HG03469 (cell line): Measurements from ENCODE around the gene OBSCN.
A peak's percentile ranks its signal among the peaks of the same experiment; 100 is the strongest.
"Not testable (repeated sequence)": the region's sequence is repeated elsewhere in the genome, so short reads cannot be mapped to it uniquely, and the experiment has no call there.

ENCODE experiments used
- ATAC-seq: cut with Tn5 transposase; IDR thresholded peaks from one replicate; pipeline ENCODE4 v1.9.1; 2021; ENCODE audit warnings: mild to moderate bottlenecking, moderate library complexity, moderate number of reproducible peaks; ENCODE audit not compliant: unreplicated experiment

OBSCN gene

GRCh38 chr1:228212415-228212965, 4.6 kb downstream of the OBSCN start:
- ATAC-seq = no peak

GRCh38 chr1:228212966-228213844, 5.4 kb downstream of the OBSCN start:
- ATAC-seq = peak; percentile 71

- ATAC-seq = no peak
Measured at GRCh38 chr1:228213917-228214808, 6.3 kb downstream of the OBSCN start.

GRCh38 chr1:228214921-228215662, 7.2 kb downstream of the OBSCN start:
- no peak for ATAC-seq

- no peak for ATAC-seq
Measured at GRCh38 chr1:228215663-228216116, 7.8 kb downstream of the OBSCN start.

DNA sequence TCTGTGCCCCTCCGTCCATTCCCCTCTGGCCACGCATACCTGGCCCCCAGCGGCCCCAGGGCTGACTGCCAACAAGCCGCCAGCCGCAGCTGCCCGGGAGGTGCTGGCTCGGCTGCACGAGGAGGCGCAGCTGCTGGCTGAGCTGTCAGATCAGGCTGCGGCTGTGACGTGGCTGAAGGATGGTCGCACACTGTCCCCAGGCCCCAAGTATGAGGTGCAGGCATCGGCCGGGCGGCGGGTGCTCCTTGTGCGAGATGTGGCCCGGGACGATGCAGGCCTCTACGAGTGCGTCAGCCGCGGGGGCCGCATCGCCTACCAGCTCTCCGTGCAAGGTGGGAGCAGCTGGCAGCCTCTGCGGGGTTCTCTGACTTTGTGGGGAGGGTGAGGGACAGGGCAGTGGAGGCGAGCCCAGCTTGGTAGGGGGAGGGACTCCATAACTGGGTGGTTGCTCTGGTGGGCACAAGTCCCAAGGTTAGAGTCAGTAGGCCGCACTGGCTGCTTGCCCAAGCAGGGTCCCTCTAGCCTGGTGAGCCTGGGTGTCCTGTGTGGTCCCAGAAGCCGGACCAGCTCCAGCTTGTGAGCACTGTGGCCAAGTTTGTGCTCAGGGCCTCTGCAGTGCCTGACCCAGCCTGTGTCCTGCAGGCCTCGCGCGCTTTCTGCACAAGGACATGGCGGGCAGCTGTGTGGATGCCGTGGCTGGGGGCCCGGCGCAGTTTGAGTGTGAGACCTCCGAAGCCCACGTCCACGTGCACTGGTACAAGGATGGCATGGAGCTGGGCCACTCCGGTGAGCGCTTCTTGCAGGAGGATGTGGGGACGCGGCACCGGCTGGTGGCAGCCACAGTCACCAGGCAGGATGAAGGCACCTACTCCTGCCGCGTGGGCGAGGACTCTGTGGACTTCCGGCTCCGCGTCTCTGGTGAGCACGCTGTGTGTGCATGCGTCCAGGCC, 8.8 kb downstream of the OBSCN start:
- no peak for ATAC-seq

- no peak for ATAC-seq
Measured at GRCh38 chr1:228217551-228218344, 9.9 kb downstream of the OBSCN start.

- no peak for ATAC-seq
Measured at GRCh38 chr1:228218513-228219244, 10.8 kb downstream of the OBSCN start.

- no peak for ATAC-seq
Measured at GRCh38 chr1:228219245-228219961, 11.6 kb downstream of the OBSCN start.

DNA sequence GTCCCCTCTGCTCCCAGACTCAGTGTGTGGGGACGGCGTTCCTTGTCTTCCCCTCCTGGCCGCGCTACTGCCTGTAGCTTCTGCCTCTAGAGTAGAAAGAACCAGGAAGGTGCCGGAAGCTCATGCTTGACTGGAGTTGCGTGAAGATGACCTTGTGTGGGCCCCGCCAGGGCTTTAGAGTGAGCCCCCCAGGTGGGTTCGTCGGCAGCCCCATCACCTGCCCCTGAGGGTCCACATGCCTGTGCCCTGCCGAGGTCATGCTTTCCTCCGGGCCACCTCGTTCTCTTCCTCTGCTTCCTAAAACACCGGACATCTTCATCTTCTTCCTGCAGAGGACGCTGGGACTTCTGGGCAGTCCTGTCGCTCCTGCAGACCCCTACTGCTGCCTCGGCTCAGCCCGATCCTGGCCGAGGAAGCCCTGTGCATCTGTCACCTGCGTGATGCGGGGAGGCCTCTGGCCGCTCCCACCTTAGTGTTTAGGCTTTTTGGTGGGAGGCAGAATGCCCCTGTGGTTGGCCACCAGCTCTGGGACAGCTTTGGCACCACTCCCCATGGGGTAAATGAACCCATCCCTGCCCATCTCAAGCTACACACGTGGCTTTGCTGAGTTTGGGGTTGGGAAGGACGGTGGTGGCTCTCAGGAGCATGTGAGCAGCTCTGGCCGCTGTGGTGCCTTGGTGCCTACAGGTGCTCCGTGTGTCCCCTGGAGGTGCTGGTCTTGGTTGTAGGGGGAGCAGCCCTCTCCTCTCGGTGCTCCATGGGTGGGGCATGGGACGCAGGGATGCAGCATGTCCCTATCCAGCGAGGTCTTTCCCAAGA, 12.3 kb downstream of the OBSCN start:
- no peak for ATAC-seq

DNA sequence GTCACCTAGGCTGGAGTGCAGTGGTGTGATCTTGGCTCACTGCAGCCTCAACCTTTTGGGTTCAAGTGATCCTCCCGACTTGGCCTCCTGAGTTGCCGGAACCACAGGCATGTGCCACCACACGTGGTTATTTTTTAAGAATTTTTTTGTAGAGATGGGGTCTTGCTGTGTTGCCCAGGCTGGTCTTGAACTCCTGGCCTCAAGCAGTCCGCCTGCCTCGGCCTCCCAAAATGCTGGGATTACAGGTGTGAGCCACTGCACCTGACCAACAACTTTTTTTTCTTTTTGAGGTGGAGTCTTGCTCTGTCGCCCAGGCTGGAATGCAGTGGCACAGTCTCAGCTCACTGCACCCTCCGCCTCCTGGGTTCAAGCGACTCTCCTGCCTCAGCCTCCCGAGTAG, 13.3 kb downstream of the OBSCN start:
- ATAC-seq = not testable (repeated sequence)

DNA sequence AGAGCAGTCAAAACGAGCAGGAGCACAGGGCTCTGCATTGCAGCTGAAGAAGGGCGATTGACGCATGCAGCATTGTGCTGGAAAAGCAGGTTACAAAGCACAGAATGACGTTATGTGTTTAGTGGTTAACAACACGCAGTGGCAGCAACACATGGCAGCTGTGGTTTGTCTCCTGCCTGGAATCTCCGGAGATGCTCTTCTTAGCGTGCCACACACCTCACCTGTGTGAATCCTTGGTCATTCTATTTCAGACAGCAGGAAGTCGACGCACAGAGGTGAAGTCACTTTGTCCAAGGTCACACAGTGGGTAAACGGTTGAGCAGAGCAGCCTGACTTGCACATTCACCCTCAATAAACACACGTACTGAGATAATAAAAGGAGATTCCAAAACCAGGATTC, 14.7 kb downstream of the OBSCN start:
- no peak for ATAC-seq

DNA sequence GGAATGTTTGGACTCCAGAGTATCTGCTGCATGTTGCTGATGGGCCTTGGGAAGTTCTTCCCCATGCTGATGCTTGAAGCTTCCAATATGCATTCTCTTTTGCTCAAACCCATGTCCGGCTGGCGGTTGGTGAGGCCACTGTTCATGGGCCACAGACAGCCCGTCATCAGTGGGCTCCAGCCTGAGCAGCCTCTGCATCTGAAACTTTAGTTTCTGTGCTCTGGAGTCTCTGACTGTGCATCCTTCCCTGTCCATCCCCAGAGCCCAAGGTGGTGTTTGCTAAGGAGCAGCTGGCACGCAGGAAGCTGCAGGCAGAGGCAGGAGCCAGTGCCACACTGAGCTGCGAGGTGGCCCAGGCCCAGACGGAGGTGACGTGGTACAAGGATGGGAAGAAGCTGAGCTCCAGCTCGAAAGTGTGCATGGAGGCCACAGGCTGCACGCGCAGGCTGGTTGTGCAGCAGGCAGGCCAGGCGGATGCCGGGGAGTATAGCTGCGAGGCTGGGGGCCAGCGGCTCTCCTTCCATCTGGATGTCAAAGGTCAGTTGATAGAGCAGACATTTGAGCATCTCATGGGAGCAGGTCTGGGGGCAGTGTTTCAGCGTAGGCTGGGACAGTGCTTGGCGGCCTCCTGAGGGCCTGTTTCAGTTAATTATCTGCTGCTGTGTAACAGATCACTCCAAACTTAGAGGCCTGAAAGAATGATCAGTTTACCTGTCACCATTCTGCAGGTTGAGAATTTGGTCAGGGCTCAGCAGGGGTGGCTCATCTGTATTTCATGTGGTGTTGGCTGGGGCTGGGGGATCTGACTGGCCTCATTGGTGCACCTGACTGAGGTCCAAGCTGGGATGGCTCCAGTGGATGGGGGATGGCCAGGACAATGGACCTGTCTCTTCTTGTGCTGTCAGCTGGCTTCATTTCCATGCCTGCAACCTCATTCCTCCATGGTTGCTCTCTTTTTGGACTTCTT, 16.6 kb downstream of the OBSCN start:
- ATAC-seq = no peak

DNA sequence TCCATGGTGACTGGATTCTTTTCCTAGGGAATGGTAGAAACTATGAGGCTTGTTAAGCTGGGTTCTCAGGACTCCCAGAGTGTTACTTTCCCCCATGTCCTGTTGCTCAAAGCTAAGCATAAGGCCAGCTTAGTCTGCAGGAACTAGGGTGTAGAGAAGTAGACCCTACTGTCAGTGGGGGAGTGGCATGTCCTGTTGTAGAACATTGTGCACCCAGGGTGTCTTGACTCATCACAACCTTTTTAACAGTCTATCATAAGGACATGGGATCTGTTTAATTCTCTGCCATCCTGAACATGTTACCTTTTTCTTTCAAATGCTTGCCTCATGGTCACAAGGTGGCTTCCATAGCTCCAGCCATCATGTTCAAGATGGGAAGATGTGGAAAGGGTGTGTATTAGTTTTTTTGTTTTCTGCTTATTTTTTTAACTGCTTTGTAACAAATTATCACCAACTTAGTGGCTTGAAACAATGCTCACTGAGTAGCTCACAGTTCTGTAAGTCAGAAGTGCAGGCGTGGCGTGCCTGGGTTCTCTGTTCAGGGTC, 17.4 kb downstream of the OBSCN start:
- no peak for ATAC-seq

GRCh38 chr1:228225740-228226139, 17.9 kb downstream of the OBSCN start:
- no peak for ATAC-seq
